Upper lobe of left lung (tissue), 6 donors: ENCODE results near the gene LRBA. TPM values are rescaled to one million over a fixed set of nuclear protein-coding genes. Genes with fewer than 3 reads are reported as not detected.

Experiments used
- ATAC-seq, 2 donors: fragments of 200-7000 bp; cut with Tn5 transposase; one replicate each; pipeline ENCODE4 v1.9.1; 2022; ENCODE audit warnings: mild to moderate bottlenecking in 2 of 2, moderate library complexity in 2 of 2; ENCODE audit not compliant: low FRiP score in 2 of 2
- DNase-seq, 2 donors: peaks; one replicate each; pipeline ENCODE4 v3.0.0-alpha.2; 2019 to 2020
- H3K27ac ChIP-seq, 4 donors: fragments of 200-600 bp; sonication (generic); one replicate each; pipeline ENCODE4 v1.5.1; 2016 to 2019
- H3K27me3 ChIP-seq, 4 donors: fragments of 200-600 bp; sonication (generic); one replicate each; pipeline ENCODE4 v1.5.1; 2017 to 2019
- H3K36me3 ChIP-seq, 4 donors: fragments of 200-600 bp; sonication (generic); one replicate each; pipeline ENCODE4 v1.5.1; 2016 to 2019
- H3K4me1 ChIP-seq, 4 donors: fragments of 200-600 bp; sonication (generic); one replicate each; pipeline ENCODE4 v1.5.1; 2018 to 2019
- H3K4me3 ChIP-seq, 4 donors: fragments of 200-600 bp; sonication (generic); one replicate each; pipeline ENCODE4 v1.5.1; 2017 to 2019; ENCODE audit warnings: mild to moderate bottlenecking in 2 of 4, moderate library complexity in 1 of 4
- H3K9me3 ChIP-seq, 4 donors: fragments of 200-600 bp; sonication (generic); one replicate each; pipeline ENCODE4 v1.5.1; 2018 to 2019
- EP300 ChIP-seq, 4 donors: sonication (generic); formaldehyde crosslinking; IDR thresholded peaks; one replicate each; pipeline ENCODE4 v1.5.1; 2017; ENCODE audit warnings: antibody characterized with exemption in 4 of 4, control low read depth in 2 of 4
- POLR2A ChIP-seq, 4 donors: fragments of 450-650 bp; IDR thresholded peaks; one replicate each; pipeline ENCODE4 v1.5.1; 2016 to 2017; ENCODE audit warnings: antibody characterized with exemption in 4 of 4, mild to moderate bottlenecking in 2 of 4
- POLR2AphosphoS5 ChIP-seq, 2 donors: sonication (generic); formaldehyde crosslinking; IDR thresholded peaks; one replicate each; pipeline ENCODE4 v1.5.1; 2017; ENCODE audit warnings: antibody characterized with exemption in 2 of 2
- WGBS, 2 donors: methylation state at CpG; one replicate each; pipeline ENCODE4 v1.1.5; 2017 to 2018; 5-methylcytosine and 5-hydroxymethylcytosine counted together
- total RNA-seq, 6 donors: library from RNA; depleted of rRNA in 4 of 6; stranded (reverse); fragments of >200 nt in 4 of 6; gene quantifications; one replicate each; pipeline versions ENCODE4 v1.1.0 to v1.2.1, GENCODE V29; 2016 to 2021
- TF ChIP-seq, protein P1 (sequence below), 6 experiments: fragments of 450-650 bp in 4 of 6; fragments of 200-600 bp in 2 of 6; sonication (generic) in 2 of 6; IDR thresholded peaks; one replicate each; pipeline ENCODE4 v1.5.1; 2016 to 2019; ENCODE audit warnings: antibody characterized with exemption in 6 of 6
- donor health status: DM: no; HTN: no; CAD: no; lungs with moderate emphysema.
- donor health status: DM: no; HTN: yes; CAD: no; lungs with severe emphysema.

Gene LRBA
- total RNA-seq, 6 donors from 2014 or later, result 34.7 to 139 (median 56.4) TPM

DNA sequence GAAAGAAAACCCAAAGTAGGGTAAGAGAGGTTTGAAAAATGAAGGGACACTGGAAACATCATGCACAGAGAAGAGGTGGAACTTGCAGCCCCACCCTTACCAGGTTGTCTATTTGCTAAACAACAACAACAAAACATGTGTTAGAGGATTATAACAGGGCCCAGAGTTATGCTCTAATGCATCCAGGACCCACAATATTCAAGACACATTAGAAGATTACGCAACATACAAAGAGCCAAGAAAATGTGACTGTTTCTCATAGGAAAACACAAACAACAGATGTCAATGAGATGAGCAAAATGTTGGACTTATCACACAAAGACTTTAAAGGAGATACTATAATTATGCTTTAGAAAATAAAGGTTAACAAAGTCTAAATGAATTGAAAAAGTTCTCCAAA is 128.5 kb downstream of the LRBA start:
- TF ChIP-seq POLR2A (IDR thresholded peaks at IDR 0.05) (no peak), EP300 (IDR thresholded peaks at IDR 0.05) (no peak), POLR2AphosphoS5 (IDR thresholded peaks at IDR 0.05) (no peak)
- TF ChIP-seq, protein P1, sequence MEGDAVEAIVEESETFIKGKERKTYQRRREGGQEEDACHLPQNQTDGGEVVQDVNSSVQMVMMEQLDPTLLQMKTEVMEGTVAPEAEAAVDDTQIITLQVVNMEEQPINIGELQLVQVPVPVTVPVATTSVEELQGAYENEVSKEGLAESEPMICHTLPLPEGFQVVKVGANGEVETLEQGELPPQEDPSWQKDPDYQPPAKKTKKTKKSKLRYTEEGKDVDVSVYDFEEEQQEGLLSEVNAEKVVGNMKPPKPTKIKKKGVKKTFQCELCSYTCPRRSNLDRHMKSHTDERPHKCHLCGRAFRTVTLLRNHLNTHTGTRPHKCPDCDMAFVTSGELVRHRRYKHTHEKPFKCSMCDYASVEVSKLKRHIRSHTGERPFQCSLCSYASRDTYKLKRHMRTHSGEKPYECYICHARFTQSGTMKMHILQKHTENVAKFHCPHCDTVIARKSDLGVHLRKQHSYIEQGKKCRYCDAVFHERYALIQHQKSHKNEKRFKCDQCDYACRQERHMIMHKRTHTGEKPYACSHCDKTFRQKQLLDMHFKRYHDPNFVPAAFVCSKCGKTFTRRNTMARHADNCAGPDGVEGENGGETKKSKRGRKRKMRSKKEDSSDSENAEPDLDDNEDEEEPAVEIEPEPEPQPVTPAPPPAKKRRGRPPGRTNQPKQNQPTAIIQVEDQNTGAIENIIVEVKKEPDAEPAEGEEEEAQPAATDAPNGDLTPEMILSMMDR (IDR thresholded peaks at IDR 0.05), result no peak
- Histone ChIP-seq H3K9me3 (no peaks in the 10 kb centered on the region), H3K4me1 (no peaks in the 10 kb centered on the region), H3K27me3 (no peaks in the 10 kb centered on the region), H3K4me3 (no peak overlapping the region), H3K36me3 (no peaks in the 10 kb centered on the region), H3K27ac (no peak overlapping the region)
- WGBS, 2 donors, result 90 to 96% methylated on average over 1 of the region's 1 CpG
- ATAC-seq (no peak), DNase-seq (no peak)

DNA sequence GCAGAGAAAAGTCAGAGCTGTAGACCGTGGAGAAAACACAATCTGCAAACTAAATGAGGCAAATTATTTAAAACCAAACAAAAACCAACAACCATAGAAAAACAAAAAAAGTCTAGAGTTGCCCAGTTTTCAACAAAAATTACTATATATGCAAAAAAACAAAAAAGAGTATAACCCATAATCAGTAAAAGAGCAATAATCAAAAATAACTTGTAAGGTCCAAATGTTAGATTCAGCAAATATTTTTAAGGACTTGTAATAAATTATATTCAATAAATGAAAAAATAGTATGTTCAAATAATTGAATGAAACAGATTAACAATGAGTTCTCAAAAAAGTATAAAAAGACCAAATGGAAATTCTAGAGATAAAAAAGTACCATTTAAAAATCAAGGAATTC is 130.5 kb downstream of the LRBA start:
- no peak for ATAC-seq
- H3K36me3 ChIP-seq, result peaks cover 0 to 8% (median 0%) of the 10 kb centered on the region in 4 donors
- TF ChIP-seq POLR2A (IDR thresholded peaks at IDR 0.05) (no peak), EP300 (IDR thresholded peaks at IDR 0.05) (no peak), POLR2AphosphoS5 (IDR thresholded peaks at IDR 0.05) (no peak)
- TF ChIP-seq, protein P1 (IDR thresholded peaks at IDR 0.05), result no peak
- H3K27me3 ChIP-seq, result no peaks in the 10 kb centered on the region
- 88 to 98% methylated on average over 1 of the region's 1 CpG for WGBS, 2 donors
- no peaks in the 10 kb centered on the region for H3K4me1 ChIP-seq
- no peak overlapping the region for H3K27ac ChIP-seq
- no peak overlapping the region for H3K4me3 ChIP-seq
- no peak for DNase-seq
- H3K9me3 ChIP-seq, result no peaks in the 10 kb centered on the region

DNA sequence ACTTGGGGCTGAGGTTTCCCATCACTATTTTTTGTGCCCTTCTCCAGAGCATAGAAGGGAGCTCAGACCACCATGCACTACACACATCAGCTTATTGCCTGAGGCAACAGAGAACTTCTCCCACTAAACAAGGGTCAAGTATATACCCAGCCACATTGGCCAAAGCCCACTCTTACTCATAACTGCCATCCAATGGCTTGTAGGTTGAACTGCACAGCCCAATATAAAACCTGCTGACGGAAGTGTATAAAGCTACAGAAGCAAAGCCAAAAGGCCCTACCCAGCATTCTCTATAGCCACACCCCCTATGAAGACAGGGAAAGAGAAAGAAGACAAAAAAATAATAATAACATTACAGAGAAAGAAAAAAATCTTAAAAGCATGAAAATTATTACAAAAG is 139.7 kb downstream of the LRBA start:
- no peak for DNase-seq
- H3K4me1 ChIP-seq, result no peaks in the 10 kb centered on the region
- no peak overlapping the region for H3K27ac ChIP-seq
- peaks cover 0 to 16% (median 2%) of the 10 kb centered on the region in 4 donors for H3K36me3 ChIP-seq
- H3K9me3 ChIP-seq, result no peaks in the 10 kb centered on the region
- no peak overlapping the region for H3K4me3 ChIP-seq
- no peaks in the 10 kb centered on the region for H3K27me3 ChIP-seq
- TF ChIP-seq EP300 (IDR thresholded peaks at IDR 0.05) (no peak), POLR2A (IDR thresholded peaks at IDR 0.05) (no peak), POLR2AphosphoS5 (IDR thresholded peaks at IDR 0.05) (no peak)
- TF ChIP-seq, protein P1 (IDR thresholded peaks at IDR 0.05), result no peak
- WGBS, 2 donors, result 100% methylated on average over 1 of the region's 1 CpG
- no peak for ATAC-seq

DNA sequence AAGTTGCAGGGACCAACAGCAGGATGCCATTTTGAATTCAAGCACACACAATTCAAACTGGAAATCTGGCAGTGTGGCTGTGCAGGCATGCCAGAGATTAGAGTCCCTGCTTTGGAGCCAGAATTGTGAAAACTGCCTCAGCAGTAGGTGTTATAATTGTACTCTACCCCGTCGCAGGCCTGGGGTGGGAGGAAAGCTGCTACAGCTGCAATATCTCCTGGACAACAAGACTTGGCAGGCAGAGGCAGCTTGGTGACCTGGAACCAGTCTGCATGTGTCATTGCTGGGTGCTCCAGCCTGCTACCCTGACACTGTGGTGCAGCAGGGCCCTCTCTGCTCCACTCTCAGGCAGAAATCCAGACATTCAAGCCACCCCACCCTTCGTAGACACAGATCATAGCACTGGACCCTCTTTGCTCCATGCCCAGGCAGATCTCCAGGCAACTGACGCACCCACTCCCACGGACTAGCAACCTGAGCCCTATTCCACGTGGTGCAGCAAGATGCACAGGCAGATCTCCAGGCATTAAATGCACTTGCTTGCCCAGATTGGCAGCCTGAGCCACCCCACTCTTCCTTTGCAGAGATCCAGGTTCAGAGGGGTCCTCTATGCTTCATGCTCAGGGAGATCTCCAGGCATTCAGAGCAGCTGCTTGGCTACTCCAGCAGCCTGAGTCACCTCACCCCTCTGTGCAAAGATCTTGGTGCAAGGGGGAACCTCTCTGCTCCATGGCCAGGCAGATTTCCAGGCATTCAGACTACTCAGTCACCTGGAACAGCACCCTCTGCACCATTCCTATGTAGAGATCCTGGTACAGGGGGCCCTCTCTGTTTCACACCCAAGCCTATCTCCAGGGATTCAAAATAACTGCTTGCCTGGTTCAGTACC is 140.5 kb downstream of the LRBA start:
- Histone ChIP-seq H3K4me1 (no peaks in the 10 kb centered on the region), H3K27me3 (no peaks in the 10 kb centered on the region), H3K9me3 (no peaks in the 10 kb centered on the region), H3K36me3 (peaks cover 0 to 8% (median 2%) of the 10 kb centered on the region in 4 donors), H3K27ac (no peak overlapping the region), H3K4me3 (no peak overlapping the region)
- ATAC-seq, result no peak
- TF ChIP-seq, protein P1 (IDR thresholded peaks at IDR 0.05), result no peak
- TF ChIP-seq POLR2AphosphoS5 (IDR thresholded peaks at IDR 0.05), result no peak
- DNase-seq, result no peak
- 82 to 93% methylated on average over 6 of the region's 6 CpGs for WGBS, 2 donors

DNA sequence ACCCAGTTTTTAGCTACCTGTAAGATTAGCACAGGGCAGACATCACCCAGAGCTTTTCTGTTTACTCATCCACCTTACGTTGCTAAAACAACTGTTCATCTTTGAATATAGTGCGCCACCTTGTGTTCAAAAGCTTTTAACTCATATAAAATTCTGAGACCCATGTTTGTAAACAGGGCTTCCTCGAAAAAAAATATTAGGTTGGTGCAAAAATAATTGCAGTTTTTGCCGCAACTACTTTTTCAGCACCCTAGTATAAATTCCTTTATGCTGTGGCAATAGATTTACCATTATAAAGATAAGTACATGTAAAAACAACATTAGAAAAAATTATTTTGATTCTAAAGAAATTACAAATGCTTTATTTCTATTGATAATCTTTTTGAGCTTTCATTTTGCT is 147.9 kb downstream of the LRBA start:
- WGBS, 2 donors, result 12 to 13% methylated on average over 4 of the region's 4 CpGs
- DNase-seq, result no peak
- peaks cover 0 to 8% (median 3%) of the 10 kb centered on the region in 4 donors for H3K36me3 ChIP-seq
- H3K27ac ChIP-seq, result no peak overlapping the region
- no peaks in the 10 kb centered on the region for H3K4me1 ChIP-seq
- no peaks in the 10 kb centered on the region for H3K9me3 ChIP-seq
- H3K27me3 ChIP-seq, result no peaks in the 10 kb centered on the region
- TF ChIP-seq, protein P1 (IDR thresholded peaks at IDR 0.05), result peak; percentile 37 to 68 (median 46)
- TF ChIP-seq POLR2A (IDR thresholded peaks at IDR 0.05), result no peak
- H3K4me3 ChIP-seq, result no peak overlapping the region
- peak in 1 of 2 donors; percentile 85 for ATAC-seq
